ENCODE results near the gene P2RX7.
"Not testable (repeated sequence)": the region's sequence is repeated elsewhere in the genome, so short reads cannot be mapped to it uniquely, and the experiment has no call there.

P2RX7 gene

DNA sequence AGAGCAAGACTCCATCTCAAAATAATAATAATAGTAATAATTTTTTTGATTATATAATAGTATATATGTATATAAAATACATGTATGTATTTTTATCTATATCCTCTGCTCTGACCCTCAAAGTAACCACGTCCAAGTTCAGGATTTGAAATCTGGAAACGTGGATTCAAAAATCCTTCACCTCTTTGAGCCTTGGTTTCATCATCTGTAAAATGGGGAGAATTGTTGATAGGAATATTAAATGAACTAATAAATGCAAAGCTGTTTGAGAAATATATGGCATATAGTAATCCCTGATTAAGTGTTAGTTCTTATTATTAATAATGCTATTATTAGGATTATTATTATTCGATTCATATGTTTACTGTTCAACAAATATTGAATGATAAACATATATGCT is 2.6 kb downstream of the P2RX7 start:
- DNase-seq (ENCODE audit: low read depth) = no peak

DNA sequence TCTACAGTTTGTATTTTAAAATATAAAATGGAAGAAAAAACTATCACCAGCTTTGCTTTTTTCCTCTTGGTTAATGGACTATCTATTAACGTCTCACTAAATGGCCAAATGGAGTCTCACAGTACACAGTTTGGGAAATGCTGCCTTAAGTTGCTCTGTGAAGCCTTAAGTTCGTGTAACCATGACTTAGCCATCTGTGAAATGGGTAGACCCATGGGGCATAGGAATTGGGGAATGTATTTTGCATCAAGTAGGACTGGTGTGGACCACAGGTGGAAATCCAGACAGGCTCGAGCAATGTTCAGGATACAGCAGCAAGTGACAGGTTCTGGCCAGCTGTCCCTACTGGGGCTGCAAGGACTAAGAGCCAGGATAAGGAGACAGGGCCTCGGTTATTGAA is 4.8 kb downstream of the P2RX7 start:
- DNase-seq (ENCODE audit: low read depth) = no peak

DNA sequence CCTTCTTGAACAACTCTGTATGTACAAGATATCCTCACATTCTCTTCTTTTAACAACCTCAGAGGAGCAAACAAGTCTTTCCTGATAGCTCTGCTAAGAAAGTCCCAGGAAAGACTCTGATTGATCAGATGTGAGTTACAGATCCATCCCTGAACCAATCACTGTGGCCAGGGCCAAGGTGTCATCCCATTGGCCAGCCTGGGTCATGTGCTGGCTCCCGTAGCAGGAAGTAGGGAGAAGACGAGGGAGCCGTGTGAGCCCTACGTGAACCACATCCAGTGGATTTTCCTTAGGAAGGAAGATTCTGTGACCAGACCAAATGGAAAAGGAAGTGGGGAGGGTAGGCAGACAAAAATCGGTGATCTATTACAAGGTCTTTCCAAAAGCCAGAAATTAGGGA is 5.6 kb downstream of the P2RX7 start:
- DNase-seq (ENCODE audit: low read depth) = no peak

DNA sequence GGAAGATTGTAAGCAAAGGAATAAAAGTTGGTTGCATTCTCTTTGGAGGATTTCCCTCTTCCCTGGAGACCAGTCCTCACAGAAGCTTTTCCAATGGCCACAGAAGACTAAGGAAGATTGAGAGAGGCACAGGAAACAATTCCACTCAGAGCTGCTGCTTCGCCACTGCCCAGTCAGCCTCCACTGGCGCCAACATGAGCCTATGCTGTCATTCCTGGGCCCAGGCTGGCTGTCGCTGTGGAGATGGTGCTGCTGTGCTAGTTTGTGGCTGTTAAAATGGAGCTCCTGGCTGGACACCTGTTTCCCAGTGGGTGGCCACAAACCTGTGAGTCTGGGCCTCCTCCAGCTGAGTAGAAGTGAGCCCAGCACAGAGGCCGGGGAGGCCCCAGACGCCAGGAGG is 6.6 kb downstream of the P2RX7 start:
- DNase-seq (ENCODE audit: low read depth) = no peak

DNA sequence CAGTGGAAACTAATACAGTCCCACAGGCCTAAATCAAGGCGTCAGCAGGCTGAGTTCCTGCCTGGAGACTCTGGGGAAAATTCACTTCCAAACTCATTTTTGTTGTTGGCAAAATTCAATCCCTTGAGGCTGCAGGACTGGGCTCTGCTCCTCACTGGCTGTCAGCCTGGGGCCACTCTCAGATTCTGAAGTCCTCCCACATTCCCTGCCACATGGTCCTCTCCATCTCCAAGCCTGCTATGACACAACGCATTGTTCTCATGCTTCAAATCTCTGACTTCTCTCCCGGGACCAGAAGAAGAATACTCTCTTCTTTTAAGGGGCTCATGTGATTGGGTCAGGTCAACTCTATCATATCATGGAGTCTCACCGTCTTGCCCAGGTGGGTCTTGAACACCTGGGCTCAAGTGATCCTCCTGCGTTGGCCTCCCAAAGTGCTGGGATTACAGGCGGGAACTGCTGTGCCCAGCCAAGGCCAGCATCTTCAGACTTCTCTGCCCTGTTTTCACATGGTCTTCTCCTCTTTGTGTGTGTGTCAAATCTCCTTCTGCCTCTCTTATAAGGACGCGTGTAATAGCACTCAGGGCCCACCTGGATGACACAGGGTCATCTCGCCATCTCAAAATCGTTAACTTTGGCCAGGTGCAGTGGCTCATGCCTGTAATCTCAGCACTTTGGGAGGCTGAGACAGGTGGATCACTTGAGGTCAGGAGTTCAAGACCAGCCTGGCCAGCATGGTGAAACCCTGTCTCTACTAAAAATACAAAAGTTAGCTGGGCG is 9.7 kb downstream of the P2RX7 start:
- no peak for DNase-seq (ENCODE audit: low read depth)

DNA sequence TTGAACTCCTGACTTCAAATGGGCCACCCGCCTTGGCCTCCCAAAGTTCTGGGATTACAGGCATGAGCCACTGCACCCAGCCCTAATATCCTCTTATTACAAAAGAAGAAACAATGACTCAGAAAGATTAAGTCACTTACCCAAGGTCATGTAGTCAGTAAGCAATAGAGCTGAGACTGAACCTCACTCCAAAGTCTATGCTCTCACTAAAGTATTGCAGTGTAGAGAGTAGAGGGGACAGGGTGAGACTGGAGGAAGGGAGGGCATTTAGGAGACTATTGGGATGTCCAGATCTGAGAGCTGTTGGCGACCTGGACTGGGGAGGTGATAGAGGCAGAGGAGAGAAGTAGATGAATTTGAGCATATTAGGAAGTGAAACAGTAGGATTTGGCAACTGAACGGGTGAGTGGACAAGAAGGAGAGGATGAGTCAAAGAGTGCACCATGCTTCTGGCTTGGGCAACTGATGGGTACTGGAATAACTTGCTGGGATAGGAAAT is 11.8 kb downstream of the P2RX7 start:
- no peak for DNase-seq (ENCODE audit: low read depth)

DNA sequence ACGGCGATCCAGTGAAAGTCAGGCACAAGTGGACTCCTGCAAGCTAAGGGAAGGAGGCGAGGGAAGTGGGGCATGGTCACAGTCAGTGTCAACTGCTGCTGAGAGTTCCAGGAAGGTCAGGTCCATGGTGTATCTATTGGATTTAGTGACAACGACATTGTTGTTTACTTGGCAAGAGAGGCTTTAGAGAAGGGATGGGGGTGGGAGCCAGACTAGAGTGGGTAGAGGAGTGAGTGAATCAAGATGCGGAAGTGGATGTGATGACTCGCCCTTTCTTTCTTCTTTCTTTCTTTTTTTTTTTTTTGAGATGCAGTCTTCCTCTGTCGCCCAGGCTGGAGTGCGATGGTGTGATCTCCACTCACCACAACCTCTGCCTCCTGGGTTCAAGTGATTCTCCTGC is 12.5 kb downstream of the P2RX7 start:
- DNase-seq (ENCODE audit: low read depth) = no peak

DNA sequence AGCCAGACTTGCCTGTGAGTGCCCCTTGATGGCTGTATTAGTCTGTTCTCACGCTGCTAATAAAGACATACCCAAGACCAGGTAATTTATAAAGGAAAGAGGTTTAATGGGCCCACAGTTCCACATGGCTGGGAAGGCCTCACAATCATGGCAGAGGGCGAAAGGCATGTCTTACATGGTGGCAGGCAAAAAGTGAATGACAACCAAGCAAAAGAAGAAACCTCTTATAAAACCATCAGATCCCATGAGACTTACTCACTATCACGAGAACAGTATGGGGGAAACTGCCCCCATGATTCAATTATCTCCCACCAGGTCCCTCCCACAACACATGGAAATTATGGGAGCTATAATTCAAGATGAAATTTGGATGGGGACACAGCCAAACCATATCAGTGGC is 16.6 kb downstream of the P2RX7 start:
- not testable (repeated sequence) for DNase-seq (ENCODE audit: low read depth)

DNA sequence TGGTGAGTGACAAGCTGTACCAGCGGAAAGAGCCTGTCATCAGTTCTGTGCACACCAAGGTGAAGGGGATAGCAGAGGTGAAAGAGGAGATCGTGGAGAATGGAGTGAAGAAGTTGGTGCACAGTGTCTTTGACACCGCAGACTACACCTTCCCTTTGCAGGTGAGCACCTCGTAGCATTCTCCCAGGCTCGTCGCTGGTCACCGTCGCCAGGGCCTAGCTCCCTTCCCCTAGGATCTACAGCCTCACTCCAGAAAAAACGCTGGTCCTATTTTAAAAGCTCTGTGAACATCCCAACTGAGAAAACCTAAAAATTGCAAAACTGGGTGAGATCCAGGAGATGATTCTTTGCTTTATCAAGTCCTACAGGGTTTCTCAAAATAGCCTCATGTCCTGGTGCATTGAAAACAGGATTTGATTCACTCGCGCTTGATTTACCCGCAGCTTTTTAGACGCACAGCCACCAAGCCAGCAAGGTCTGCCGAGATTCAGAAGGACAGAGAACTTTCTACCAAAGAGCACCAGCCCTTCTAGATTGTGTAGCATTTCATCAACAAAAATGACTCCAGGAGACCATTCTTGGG is 22.2 kb downstream of the P2RX7 start:
- no peak for DNase-seq (ENCODE audit: low read depth)

DNA sequence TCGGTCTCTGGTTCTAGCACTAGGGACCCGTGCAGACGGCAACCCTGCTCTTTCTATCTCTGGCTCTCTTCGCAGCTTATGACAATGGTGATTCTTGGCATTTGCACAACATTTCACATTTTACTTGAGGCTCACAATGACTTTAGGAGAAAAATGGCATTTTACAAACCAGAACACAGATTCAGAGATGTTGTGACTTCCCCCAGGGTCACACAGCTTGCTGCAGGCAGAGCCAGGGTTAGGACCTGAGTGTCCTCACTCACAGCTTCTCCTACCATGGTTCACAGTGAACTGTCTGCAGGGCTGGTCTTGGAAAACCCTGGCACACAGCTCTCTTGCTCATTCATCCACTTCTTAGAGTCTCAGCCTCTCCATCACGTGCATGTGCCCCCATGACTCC is 23.7 kb downstream of the P2RX7 start:
- DNase-seq (ENCODE audit: low read depth) = no peak

DNA sequence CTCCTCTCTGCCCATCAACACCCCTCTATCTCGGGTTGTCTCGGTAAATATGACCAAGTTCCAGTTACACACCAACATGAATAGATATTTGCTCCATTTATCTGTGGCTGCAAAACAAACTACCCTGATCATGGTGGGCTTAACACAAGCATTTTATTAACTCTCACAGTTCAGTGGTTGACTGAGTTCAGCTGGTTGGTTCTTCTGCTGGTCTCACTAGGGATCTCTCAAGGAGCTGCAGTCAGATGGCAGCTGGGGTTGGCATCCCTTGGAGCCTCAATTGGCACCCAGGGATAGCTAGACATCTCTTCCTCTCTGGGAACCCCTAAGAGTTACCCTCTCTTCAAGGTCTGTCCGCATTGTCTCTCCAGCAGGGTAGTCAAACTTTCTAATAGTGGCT is 25.4 kb downstream of the P2RX7 start:
- no peak for DNase-seq (ENCODE audit: low read depth)

DNA sequence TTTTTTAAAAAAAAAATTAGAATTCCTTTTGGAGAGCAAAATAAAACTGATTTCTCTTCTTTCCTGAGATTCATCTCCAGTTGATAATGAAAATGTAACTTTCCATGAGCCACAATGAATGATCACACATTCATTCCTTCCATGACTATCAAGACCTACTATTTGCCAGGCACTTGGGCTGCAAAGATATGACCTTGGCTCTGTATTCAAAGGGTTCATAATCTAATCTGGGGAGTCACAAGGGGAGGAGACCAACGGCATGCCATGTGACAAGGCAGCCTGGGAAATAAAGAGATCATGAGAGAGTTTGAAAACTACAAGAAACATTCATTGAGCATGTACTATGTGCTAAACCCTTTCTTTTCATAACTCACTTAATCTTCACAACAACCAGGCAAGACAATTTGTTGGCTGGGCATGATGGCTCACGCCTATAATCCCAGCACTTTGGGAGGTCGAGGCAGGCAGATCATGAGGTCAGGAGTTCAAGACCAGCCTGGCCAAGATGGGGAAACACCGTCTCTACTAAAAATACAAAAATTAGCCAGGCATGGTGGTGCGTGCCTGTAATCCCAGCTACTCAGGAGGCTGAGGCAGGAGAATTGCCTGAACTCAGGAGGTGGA is 26.2 kb downstream of the P2RX7 start:
- DNase-seq (ENCODE audit: low read depth) = not testable (repeated sequence)

DNA sequence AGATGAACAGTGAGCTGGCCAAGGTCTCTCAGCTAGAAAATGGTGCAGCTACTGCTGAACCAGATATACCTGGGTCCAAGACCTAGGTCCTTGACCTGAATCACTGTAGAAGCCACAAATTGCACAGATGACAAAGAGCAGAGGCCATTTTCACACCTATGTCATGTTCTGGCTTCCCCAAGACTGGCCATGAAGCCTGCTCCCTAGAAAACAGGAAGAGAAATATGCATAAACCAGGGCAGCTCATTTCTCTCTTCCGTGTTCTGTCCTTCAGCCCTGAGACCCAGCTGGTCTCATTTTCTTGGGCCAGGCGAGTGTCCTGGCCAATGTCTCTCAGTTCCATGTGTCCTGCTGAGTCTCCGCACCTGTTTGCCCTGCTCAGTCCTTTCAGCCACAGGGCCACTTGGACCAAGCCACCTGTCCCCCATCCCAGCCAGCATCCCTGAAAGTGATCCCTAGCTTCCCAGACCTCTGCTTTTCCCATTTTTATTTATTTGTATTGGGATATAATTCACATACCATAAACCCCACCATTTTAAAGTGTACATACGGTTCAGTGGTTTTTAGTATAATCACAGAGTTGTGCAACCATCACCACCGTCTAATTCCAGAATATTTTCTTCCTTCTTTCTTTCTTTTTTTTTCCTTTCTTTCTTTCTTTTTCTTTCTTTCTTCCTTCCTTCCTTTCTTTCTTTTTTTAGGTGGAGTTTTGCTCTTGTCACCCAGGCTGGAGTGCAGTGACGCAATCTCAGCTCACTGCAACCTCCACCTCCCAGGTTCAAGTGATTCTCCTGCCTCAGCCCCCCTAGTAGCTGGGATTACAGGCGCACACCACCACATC is 27.0 kb downstream of the P2RX7 start:
- DNase-seq (ENCODE audit: low read depth) = no peak

DNA sequence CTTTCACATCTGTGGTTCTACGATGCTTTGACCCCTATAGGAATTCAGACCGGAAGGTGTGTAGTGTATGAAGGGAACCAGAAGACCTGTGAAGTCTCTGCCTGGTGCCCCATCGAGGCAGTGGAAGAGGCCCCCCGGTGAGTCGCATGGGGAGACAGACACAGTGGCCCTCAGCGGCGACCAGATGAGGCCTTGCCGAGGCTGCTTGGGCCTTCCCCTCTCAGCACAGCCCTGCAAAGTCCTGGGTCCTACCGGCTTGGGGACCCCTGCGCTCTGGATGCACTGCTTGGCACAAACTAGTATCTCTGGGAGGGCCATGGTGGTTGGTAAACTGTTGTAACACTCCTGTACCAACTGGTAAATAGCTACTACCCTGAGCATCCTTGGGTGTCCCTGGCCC is 29.7 kb downstream of the P2RX7 start:
- DNase-seq (ENCODE audit: low read depth) = no peak

DNA sequence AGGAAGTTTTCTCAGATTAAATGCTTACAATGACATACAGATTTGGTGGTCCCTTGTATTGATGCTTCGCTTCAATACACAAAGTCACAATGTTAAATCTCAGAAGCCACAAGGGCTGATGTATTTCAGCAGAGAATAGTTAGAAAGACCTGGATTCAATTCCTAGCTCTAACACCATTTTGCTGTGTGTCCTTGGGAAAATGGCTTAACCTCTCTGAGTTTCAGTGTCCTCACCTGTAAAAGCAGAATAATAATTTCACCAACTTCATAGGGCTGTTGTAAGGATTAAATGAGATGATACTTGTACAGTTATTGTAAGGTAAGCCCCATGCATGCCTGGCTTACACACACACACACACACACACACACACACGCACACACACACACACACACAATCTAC is 30.3 kb downstream of the P2RX7 start:
- DNase-seq (ENCODE audit: low read depth) = no peak

DNA sequence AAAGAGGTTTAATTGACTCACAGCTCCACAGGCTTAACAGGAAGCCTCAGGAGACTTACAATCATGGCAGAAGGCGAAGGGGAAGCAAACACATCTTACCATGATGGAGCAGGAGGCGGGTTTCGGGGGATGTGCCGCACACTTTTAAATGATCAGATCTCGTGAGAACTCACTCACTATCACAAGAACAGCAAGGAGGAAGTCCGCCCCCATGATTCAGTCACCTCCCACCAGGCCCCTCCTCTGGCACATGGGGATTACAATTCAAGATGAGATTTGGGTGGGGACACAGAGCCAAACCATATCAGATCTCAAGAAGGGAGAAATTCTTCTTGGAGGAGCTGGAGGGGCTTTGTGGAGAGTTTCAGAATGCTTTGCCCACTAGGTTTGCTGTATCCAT is 32.2 kb downstream of the P2RX7 start:
- DNase-seq (ENCODE audit: low read depth) = not testable (repeated sequence)

DNA sequence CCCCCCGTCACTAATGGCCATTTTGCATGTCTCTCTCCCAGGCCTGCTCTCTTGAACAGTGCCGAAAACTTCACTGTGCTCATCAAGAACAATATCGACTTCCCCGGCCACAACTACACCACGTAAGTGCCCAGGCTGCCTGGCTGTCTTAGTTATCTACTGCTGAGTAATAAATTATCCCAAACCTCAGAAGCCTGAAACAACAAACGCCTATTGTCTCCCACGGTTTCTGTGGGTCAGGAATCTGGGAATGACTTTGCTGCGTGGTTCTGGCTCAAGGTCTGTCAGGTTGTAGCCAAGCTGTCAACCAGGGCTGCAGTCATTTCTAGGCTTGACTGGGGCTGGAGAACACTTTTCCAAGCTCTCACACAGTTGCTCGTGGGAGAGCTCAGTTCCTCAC is 32.6 kb downstream of the P2RX7 start:
- no peak for DNase-seq (ENCODE audit: low read depth)

DNA sequence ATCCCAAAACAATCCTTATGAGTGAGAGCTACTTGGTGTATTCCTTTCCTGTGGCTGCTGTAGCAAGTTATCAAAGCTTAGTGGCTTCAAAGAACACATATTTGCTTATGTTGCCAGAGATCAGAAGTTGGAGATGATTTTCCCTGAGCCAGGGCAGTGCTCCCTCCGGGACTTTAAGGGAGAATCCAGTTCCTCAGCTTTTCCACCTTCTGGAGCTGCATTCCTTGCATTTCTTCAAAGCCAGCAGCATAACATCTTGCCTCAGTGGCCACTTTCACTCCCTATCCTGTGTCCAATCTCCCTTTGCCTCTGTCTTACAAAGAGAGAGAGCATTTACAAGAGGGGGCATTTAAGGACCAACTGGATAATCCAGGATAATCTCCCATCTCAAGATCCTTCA is 33.7 kb downstream of the P2RX7 start:
- DNase-seq (ENCODE audit: low read depth) = no peak

DNA sequence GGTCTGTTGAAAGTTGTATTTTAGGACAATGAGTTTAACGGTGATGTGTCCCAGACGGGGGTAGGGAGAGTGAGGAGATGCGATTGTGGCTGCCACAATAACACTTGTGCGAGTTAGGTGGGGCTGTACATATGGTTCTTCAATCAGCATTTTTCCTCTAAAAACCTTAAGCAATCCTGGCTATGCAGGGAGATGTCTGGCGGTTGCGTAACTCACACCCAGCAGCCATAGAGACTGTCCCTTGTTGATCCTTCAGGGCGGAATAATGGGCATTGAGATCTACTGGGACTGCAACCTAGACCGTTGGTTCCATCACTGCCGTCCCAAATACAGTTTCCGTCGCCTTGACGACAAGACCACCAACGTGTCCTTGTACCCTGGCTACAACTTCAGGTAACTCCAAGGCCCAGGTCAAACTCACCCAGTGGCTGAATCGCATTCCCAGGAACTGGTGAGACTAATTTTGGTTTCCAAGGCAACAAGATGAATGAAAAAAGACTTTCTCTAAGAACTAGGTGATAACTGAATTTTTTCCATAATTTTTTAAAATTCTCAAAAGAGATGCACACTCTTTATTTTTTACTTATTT is 34.6 kb downstream of the P2RX7 start:
- DNase-seq (ENCODE audit: low read depth) = no peak

DNA sequence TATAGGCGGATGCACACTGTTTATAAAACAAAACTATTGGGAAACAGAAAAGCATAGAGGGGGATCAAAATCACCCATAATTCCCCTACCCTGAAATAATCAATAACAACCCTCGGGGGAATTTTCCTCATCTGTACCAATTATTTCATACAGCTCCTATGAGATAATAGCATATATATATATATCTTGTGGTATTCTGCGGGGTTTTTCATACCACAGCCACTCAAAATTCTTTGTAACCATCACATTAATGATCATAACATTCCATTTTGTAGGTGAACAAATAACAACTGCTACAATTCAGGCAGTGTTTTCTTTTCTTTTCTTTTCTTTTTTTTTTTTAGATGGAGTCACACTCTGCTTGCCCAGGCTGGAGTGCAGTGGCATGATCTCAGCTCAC is 35.3 kb downstream of the P2RX7 start:
- no peak for DNase-seq (ENCODE audit: low read depth)

DNA sequence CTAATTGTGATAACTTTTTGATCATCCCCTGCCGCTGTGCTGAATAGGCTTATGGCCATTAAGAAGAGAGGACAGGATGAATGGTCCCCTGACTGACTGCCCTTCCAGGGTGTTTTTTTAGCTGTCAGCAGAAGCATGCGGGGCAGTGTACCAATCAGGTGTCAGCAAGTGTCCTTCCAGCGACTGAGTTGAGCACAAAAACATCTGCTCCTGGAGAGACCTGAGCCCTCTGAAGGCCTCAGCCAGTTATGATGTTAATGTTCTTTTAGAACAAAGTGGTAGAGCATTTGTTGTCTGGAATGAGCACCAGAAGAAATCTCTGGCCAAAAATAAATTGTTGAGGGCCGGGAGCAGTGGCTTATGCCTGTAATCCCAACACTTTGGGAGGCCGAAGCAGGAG is 37.5 kb downstream of the P2RX7 start:
- no peak for DNase-seq (ENCODE audit: low read depth)

DNA sequence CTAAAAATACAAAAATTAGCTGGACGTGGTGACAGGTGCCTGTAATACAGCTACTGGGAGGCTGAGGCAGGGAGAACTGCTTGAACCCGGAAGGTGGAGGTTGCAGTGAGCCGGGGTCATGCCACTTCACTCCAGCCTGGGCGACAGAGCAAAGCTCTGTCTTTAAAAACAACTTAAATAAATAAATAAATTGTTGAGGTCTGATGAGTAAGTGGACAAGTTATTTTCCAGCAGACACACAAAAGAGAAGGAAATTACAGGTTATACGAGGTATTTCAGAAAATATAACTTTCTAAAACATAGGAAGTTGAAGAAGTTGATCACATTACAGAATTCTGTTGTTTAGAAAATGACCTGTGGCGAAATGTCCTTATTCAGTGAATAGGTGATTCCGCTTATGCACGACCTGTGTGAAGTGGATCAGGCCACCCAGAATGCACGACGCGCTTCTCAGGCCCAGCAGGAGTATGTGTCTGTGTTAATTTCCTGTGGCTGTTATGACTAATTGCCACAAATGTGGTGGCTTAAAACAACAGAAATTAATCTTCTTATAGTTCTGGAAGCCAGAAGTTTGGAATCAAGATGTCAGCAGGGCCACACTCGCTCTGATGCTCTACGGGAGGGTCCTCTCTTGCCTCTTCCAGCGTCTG is 38.1 kb downstream of the P2RX7 start:
- DNase-seq (ENCODE audit: low read depth) = no peak
